NB4 (cell line): Measurements from ENCODE around the gene STARD10.

Experiments
- DNase-seq: peaks from one replicate; pipeline ENCODE4 v3.0.0; 2010; ENCODE audit warnings: low read depth
- H3K4me3 ChIP-seq: one replicate; pipeline ENCODE4 v1.5.1; 2011; ENCODE audit warnings: mild to moderate bottlenecking, low read depth, low read length, moderate library complexity
- MYC ChIP-seq: IDR thresholded peaks from 2 replicates; pipeline ENCODE4 v1.6.1; 2011; ENCODE audit warnings: low read depth, low read length
- POLR2A ChIP-seq: IDR thresholded peaks from 2 replicates; pipeline ENCODE4 v1.6.1; 2011; ENCODE audit warnings: mild to moderate bottlenecking; ENCODE audit not compliant: insufficient read length; ENCODE audit errors: extremely low read depth
- TF ChIP-seq, protein P1 (sequence below): IDR thresholded peaks from 2 replicates; pipeline ENCODE4 v1.6.1; 2011; ENCODE audit warnings: low read depth, low read length
- TF ChIP-seq, protein P2 (sequence below): IDR thresholded peaks from one replicate; pipeline ENCODE4 v1.5.1; 2012; ENCODE audit warnings: low read depth, low read length

Gene STARD10

DNA sequence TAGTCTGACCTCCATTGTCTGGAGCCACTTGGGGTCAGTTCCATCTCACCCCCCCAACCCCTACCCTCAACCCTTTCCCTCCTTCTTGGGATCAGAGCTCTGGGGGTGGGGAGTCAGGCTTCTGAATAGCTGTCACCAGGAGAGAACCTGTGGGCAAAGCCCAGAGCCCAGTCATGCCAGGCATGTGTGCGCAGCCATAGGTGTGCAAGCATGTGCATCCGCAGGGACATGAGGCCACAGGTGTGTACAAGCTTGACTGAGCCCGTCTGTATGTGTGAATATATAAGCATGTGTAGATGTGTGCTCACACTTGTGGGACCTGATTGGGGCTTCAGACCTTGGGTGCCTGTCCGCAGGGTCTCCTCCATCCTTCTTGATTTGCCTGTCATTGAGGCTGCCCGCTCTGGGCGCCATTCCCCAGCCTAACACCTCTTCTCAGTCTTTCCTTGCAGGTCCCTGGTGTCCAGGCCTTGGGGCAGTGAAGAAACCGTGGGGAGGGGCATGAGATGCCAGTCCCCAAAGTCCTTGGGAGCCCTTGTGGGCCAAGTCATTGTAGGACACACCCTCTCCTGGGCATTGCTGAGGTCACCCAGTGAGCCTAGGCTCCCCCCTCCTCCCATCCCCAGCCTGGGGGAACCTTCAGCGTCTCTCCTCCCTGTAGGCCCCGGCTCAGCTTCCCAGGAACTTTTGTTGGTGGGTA lies 29.4 kb upstream of the STARD10 start:
- no peak for DNase-seq
- TF ChIP-seq, protein P1, sequence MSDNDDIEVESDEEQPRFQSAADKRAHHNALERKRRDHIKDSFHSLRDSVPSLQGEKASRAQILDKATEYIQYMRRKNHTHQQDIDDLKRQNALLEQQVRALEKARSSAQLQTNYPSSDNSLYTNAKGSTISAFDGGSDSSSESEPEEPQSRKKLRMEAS, result no peak
- TF ChIP-seq MYC (no peak), POLR2A (no peak)
- TF ChIP-seq, protein P2, sequence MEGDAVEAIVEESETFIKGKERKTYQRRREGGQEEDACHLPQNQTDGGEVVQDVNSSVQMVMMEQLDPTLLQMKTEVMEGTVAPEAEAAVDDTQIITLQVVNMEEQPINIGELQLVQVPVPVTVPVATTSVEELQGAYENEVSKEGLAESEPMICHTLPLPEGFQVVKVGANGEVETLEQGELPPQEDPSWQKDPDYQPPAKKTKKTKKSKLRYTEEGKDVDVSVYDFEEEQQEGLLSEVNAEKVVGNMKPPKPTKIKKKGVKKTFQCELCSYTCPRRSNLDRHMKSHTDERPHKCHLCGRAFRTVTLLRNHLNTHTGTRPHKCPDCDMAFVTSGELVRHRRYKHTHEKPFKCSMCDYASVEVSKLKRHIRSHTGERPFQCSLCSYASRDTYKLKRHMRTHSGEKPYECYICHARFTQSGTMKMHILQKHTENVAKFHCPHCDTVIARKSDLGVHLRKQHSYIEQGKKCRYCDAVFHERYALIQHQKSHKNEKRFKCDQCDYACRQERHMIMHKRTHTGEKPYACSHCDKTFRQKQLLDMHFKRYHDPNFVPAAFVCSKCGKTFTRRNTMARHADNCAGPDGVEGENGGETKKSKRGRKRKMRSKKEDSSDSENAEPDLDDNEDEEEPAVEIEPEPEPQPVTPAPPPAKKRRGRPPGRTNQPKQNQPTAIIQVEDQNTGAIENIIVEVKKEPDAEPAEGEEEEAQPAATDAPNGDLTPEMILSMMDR, result no peak
- no peak overlapping the region for H3K4me3 ChIP-seq

- DNase-seq, result no peak
- no peak overlapping the region for H3K4me3 ChIP-seq
These were observed 28.3 kb upstream of the STARD10 start for GRCh38 chr11:72821920-72822799.

DNA sequence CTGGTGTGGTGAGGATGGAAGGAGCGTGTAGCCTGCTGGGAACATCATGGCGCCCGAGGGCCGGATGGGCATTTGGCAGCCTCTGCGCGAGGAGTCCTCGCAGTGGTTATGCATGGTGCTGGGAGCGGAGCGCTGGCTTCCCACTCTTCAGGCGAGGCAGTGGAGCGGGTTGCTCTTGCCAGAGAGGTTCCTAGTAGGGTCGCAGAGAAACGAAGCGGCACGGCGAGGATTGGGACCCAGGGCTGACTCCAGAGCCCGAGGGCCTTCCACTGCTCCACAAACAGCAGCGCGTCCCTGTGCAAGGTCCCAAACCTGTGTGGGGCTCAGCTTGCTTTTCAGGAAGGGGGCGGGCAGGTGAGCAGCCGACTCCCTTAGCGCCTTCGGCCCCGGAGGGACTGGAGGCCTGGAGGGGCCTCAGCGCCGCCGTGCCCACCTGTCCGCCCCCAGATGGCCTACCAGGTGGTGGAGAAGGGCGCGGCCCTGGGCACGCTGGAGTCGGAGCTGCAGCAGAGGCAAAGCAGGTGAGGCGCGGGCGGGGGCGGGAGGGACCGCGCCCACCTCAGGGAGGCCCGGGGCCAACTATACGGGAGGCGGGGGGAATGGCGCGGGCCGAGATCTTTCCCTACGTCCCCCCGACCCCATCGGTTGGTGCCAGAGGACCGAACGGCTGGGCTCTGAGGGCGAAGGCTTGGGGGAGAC lies 27.5 kb upstream of the STARD10 start:
- TF ChIP-seq, protein P2, result no peak
- TF ChIP-seq, protein P1, result no peak
- no peak for TF ChIP-seq MYC
- no peak for TF ChIP-seq POLR2A
- H3K4me3 ChIP-seq, result no peak overlapping the region
- no peak for DNase-seq

More at GRCh38 chr11:72821920-72822799, 28.3 kb upstream of the STARD10 start:
- TF ChIP-seq, protein P2, result no peak
- TF ChIP-seq, protein P1, result no peak
- TF ChIP-seq MYC, result no peak
- no peak for TF ChIP-seq POLR2A

DNA sequence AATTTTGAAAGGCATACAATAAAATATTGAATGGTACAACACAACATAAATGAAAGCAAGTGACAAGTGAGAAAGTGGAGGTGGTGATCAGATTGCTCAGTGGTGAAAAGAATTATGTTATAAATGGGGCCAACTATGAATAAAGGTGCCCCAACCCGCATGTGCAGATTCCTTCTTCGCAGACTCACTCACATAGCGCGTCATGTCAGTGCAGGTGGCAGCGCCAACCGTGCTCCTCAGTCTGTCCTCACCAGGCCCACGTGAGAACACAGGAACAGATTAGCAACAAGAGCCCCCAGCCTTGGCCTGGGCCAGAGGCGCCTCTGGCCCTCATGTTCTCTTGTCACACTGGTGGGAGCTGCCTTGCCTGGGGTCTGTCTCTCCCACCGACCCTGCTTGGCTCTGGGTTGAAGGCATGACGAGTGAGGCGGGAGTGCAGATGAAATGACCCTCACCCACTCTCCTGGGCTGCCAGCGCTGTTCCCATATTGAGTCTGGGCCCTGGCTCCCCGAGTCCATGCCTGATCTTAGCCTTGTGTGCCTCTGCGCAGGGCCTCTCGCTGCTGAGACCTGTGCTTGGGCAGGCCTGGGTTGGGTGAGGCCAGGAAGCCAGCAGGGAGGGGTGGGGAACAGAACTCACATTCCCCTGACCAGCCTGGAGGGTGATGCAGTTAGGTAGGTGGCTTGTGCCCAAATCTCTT lies 26.7 kb upstream of the STARD10 start:
- DNase-seq, result no peak
- TF ChIP-seq, protein P2, result no peak
- TF ChIP-seq MYC, result no peak
- TF ChIP-seq, protein P1, result no peak
- TF ChIP-seq POLR2A, result no peak
- H3K4me3 ChIP-seq, result no peak overlapping the region

GRCh38 chr11:72818971-72819370 lies 25.1 kb upstream of the STARD10 start:
- DNase-seq, result no peak
- no peak for TF ChIP-seq POLR2A
- TF ChIP-seq, protein P1, result no peak
- TF ChIP-seq, protein P2, result no peak
- TF ChIP-seq MYC, result no peak
- no peak overlapping the region for H3K4me3 ChIP-seq
